ENCODE measurements around the gene PMEPA1. TPM values are rescaled to one million over a fixed set of nuclear protein-coding genes. Genes with fewer than 3 reads are reported as not detected.

The PMEPA1 gene
- polyA plus RNA-seq, 2 of the 4 experiments (the other 2 are of a cell fraction): 131 to 147 TPM

DNA sequence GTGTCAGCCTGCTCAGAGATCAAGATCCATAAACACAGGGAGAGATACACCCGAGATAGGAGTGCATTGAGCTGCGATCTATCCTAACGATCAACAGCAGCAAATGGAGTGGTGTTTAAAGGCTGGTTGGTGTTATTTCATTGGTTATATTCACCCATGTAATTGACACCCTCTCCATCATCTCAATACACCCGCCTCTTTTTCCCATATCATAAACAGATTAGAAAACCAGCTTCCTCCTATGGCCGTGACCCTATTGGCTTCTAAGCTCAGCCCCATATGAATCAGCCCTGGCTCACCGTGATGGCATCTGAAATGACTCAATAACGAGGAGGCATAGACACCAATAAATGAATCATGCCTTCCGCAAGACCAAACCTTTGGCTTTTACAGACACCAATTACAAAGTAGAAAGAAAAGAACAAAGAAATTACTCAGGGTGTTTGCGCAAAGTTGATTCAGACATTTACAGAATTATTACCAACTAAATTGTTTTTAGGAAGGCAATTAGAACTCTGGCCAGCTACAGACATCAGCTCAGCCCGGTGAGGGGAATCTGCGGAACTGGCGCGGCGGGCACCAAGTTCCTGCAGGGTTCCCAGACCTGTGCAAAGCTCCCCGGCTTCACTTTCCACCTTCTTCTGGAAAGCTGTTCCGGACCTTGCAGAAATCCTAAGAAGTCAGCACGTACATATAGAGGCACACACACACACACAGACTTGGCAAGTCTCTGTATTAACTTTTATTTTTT is 11.5 kb downstream of the PMEPA1 start (continued):
- TF ChIP-seq HOXB13 (CRISPR knock-in tag; IDR thresholded peaks at IDR 0.05; ENCODE audit: low read depth): no peak
- no peak for TF ChIP-seq USF2 (IDR thresholded peaks at IDR 0.05)
- TF ChIP-seq POLR2AphosphoS2 (conservative IDR thresholded peaks at IDR 0.05; ENCODE audit: low read length): peak; percentile 66; the same call in 1 of the 2 replicates
- no peak for TF ChIP-seq E2F6 (IDR thresholded peaks at IDR 0.05; ENCODE audit: borderline replicate concordance, low read depth)
- no peak for TF ChIP-seq CHD4 (IDR thresholded peaks at IDR 0.05; ENCODE audit: borderline replicate concordance)
- TF ChIP-seq HEYL (CRISPR knock-in tag; IDR thresholded peaks at IDR 0.05): no peak
- TF ChIP-seq RNF2 (IDR thresholded peaks at IDR 0.05; ENCODE audit: borderline replicate concordance, low read depth): no peak
- peak in 1 of 2 experiments; percentile 44; a peak in 1 of 5 replicates for TF ChIP-seq RAD21 (conservative IDR thresholded peaks at IDR 0.05 in 1 of 2, IDR thresholded peaks at IDR 0.05 in 1 of 2)
- TF ChIP-seq NPAS2 (CRISPR knock-in tag; IDR thresholded peaks at IDR 0.05; ENCODE audit: borderline replicate concordance): no peak
- TF ChIP-seq NFE2L2 (conservative IDR thresholded peaks at IDR 0.05; ENCODE audit: low read length): no peak
- peak; percentile 100 for TF ChIP-seq FOSL2 (IDR thresholded peaks at IDR 0.05)
- peak; percentile 100 for TF ChIP-seq FOSL2 (CRISPR knock-in tag; IDR thresholded peaks at IDR 0.05)
- peak; percentile 27; the same call in 1 of the 2 replicates for TF ChIP-seq REST (IDR thresholded peaks at IDR 0.05)
- no peak for TF ChIP-seq ZSCAN20 (CRISPR knock-in tag; IDR thresholded peaks at IDR 0.05)
- TF ChIP-seq PHF8 (IDR thresholded peaks at IDR 0.05; ENCODE audit: borderline replicate concordance, low read depth): no peak
- no peak for TF ChIP-seq RFX5 (IDR thresholded peaks at IDR 0.05)
- TF ChIP-seq CEBPB (IDR thresholded peaks at IDR 0.05): peak; percentile 92 to 97
- TF ChIP-seq JUN (IDR thresholded peaks at IDR 0.05): peak; percentile 97 to 99
- TF ChIP-seq CBX2 (IDR thresholded peaks at IDR 0.05; ENCODE audit: borderline replicate concordance, low read depth): no peak
- no peak for TF ChIP-seq CHD2 (IDR thresholded peaks at IDR 0.05; ENCODE audit: low read length, partially characterized antibody)
- TF ChIP-seq HOXB5 (CRISPR knock-in tag; IDR thresholded peaks at IDR 0.05): peak; percentile 94
- TF ChIP-seq KDM5A (IDR thresholded peaks at IDR 0.05): no peak
- no peak for TF ChIP-seq ZFP36 (IDR thresholded peaks at IDR 0.05; ENCODE audit: borderline replicate concordance, partially characterized antibody)
- no peak for TF ChIP-seq HDAC2 (IDR thresholded peaks at IDR 0.05)
- TF ChIP-seq CTCF (IDR thresholded peaks at IDR 0.05): no peak
- no peak for TF ChIP-seq EHF (CRISPR knock-in tag; IDR thresholded peaks at IDR 0.05)
- TF ChIP-seq FOXS1 (CRISPR knock-in tag; IDR thresholded peaks at IDR 0.05): no peak
- no peak for TF ChIP-seq SREBF2 (IDR thresholded peaks at IDR 0.05)
- no peak for TF ChIP-seq BHLHE40 (IDR thresholded peaks at IDR 0.05; ENCODE audit: low read depth, low read length)
- TF ChIP-seq NR3C1 (IDR thresholded peaks at IDR 0.05): no peak

All from A549 (cell line).